ENCODE measurements around the gene MAN1C1.

- TF ChIP-seq POLR2A (IDR thresholded peaks at IDR 0.05) (no peak), CTCF (IDR thresholded peaks at IDR 0.05) (no peak)
These were observed 168.9 kb downstream of the MAN1C1 start for GRCh38 chr1:25785333-25786067.

All from uterus (tissue), 2 donors.